ENCODE results near the gene STRBP. TPM values are rescaled to one million over a fixed set of nuclear protein-coding genes. Genes with fewer than 3 reads are reported as not detected.

STRBP gene
- 14.9 and 16.6 TPM in 2 replicates for total RNA-seq

- intact Hi-C loops (cut with micrococcal nuclease): loop anchor here (1.0 to 10.0 kb wide), 15 partner anchors 36 to 1174 kb away; partner anchors contain the start of genes MORN5, MRRF, NDUFA8 and PDCL
Measured at GRCh38 chr9:123268465-123269259, at the start of gene STRBP. Gene STRBP (minus strand): TSS chr9:123268586. CDS start chr9:123184134, 84,452 bp downstream.

DNA sequence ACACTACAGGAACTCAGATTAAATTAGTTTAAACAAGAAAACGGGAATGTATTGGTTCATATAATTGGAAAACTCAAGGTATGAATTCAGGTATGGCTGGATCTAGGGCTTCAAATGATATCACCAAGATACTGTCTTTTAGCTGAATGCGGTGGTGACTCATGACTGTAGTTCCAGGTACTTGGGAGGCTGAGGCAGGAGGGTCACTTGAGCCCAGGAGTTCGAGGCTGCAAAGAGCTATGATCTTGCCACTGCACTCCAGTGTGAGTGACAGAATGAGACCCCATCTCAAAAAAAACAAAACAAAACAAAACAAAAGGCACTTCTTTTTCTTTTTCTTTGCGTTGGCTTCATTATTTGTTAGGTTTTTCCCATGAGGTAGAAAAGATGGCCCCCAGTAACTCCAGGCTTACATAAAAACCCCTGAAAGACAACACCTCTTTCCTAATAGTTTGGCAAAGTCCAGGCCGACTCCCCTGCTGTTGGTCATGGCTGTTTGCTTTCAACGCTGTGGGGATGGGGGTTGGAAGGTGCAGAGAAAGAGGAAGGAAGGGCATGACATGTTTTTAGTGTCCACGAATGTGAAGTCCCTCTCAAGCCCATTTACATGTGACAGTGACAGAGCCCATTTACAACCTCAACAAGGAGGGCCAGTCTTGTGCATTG, 47.8 kb upstream of the STRBP start:
- intact Hi-C loops (cut with micrococcal nuclease): no loop called here

DNA sequence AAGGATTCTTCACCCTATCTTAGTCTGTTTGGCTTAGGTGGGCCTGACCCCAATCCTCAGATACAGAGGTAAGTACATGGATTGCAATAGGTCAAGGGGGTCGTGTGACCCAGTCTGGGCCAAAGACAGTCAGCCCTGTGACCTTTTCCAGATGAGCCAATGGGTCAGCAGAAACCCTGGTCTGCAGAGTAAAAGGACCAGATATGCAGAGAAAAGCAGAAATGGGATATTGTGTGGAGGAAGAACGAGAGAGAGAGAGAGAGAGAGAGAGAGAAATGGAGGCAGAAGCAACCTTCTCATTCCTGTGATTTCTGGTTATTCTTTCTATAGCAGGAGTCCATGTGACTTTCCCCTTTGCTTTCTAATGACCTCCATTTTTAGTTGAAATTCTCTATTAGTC, 47.2 kb upstream of the STRBP start:
- intact Hi-C loops (cut with micrococcal nuclease): no loop called here

DNA sequence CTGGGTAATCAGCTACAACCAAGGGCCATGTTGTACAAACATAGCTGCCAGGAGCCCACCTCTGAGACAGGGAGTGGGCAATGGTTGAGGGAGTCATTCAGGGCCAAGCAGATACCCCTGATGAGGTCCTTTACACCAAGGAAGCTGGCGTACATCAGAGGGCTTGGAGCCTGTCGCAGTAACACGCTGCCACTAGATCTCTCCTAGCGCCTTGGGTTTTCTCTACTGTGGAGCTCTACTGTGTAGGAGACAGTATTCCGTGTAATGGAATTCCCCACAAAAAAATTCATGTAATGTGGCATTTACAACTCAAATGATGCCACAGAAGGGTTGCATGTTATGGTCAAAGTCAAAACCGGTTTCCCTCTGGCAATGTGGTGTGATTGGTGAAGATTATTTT, 46.2 kb upstream of the STRBP start:
- intact Hi-C loops (cut with micrococcal nuclease): no loop called here

- intact Hi-C loops (cut with micrococcal nuclease): no loop called here
Measured at GRCh38 chr9:123312306-123312877, 44.0 kb upstream of the STRBP start.

DNA sequence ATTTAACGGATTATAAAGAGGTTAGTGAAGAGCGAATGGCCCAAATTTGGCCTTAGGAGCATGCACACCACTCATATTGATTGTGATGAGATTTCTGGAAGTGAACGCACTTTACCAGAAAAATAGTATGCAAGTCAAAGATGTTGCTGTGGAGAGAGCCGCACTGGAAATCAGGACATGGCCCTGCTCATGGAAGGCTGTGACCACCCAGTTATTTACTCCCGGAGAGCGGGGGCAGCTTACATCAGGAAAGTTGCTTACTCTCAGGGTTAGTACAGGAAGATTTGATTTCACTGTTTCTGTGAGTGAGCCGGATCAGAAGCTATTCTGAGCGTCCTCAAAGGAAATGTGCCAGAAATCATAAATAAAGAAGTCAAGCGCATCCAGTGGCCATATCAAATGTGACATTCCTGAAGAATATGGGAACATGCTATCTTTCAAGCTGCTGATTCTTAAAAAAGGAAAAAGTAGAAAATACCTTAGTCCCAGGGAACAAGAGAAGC, 42.9 kb upstream of the STRBP start:
- intact Hi-C loops (cut with micrococcal nuclease): no loop called here

GRCh38 chr9:123310551-123311249, 42.3 kb upstream of the STRBP start:
- intact Hi-C loops (cut with micrococcal nuclease): no loop called here

DNA sequence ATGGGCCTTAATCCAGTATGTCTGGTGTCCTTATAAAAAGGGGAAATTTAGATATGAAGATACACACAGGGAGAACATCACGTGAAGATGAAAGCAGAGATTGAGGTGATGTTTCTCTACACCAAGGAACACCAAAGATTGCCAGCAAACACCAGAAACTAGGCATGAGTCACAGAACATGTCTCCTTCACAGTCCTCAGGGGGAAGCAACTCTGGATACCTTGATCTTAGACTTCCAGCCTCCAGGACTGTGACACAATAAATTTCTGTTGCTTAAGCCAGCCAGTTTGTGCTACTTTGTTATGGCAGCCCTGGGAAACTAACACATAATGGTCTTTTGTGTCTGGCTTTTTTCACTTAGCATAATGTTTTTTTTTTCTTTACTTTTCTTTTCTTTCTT, 41.2 kb upstream of the STRBP start:
- intact Hi-C loops (cut with micrococcal nuclease): loop anchor here (5.0 kb wide), 1 partner anchor 38 kb away; no protein-coding TSS in a partner anchor

DNA sequence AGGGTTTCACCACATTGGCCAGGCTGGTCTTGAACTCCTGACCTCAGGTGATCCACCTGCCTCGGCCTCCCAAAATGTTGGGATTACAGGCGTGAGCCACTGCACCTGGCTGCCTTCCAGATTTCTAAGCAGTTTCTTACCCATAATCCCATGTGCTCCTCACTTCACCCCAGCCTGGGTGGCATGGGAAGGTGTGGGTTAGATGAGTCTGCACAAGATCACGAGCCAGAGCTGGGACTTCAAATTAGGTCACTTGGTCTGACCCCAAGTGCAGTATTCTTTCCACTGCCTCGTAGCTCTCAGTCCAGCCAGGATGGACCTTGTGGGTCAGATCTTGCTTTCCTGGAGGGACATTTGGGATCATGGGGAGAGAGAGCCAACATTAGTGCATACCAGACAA, 37.5 kb upstream of the STRBP start:
- intact Hi-C loops (cut with micrococcal nuclease): loop anchor here (5.0 kb wide), 1 partner anchor 41 kb away; no protein-coding TSS in a partner anchor

DNA sequence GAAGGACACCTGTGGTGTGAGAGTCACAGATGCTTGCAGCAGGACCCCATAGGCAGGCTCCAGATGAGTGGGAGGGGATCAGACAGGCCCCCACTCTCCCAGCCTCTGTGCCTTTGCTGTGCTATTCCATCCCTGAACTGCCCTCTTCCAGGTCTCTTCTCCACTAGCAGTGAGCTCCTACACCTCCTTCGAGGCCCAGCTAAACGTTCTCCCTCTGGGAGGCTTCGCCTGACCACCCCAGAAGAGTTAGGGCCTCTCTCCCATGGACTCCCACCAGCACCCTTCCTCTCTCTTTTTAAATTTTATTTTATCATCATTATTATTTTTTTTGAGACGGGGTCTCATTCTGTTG, 35.9 kb upstream of the STRBP start:
- intact Hi-C loops (cut with micrococcal nuclease): loop anchor here (1.0 to 5.0 kb wide), 2 partner anchors 33 to 36 kb away; partner anchors contain the start of gene STRBP

- intact Hi-C loops (cut with micrococcal nuclease): loop anchor here (5.0 kb wide), 1 partner anchor 35 kb away; no protein-coding TSS in a partner anchor
Measured at GRCh38 chr9:123302348-123303214, 34.2 kb upstream of the STRBP start.

DNA sequence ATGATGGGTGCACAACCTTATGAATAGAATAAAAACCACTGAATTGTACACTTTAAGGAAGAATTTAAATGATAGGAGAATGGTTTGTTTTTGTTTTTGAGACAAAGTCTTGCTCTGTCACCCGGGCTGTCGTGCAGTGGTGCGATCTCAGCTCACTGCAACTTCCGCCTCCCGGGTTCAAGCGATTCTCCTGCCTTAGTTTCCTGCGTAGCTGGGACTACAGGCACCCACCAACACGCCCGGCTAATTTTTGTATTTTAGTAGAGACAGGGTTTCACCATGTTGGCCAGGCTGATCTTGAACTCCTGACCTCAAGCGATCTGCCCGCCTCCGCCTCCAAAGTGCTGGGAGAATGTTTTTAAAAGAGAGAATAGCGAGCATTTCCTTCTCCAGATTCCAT, 33.5 kb upstream of the STRBP start:
- intact Hi-C loops (cut with micrococcal nuclease): loop anchor here (5.0 kb wide), 1 partner anchor 35 kb away; no protein-coding TSS in a partner anchor

- intact Hi-C loops (cut with micrococcal nuclease): loop anchor here (5.0 kb wide), 1 partner anchor 37 kb away; no protein-coding TSS in a partner anchor
Measured at GRCh38 chr9:123300554-123300953, 32.2 kb upstream of the STRBP start.

DNA sequence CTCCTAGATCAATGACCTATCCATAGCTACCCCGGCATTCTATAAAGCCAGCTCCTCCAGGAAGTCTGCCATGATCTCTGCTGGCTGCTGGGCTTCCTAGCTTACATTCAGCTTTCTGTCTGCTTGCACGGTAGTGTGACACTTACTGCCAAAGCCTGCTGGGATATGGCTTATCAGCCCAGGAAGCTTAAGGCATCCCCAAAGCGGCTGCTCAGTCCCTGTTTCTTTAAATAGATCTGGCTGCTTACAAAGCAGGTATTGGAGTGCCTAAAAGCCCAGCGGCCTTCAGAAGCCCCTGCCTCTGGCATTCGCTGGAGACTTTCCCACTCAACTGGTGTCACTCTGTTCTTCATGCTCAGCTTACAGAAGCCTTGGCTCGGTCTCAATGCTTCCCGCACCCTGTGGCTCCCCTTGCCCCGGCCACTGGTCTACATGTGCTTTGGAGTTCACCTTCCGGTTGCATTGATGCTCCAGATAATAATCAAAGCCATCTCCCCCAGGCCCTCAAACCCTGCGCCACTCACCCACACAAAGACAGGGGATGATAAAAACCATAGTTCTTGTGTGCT, 31.3 kb upstream of the STRBP start:
- intact Hi-C loops (cut with micrococcal nuclease): loop anchor here (5.0 kb wide), 1 partner anchor 38 kb away; no protein-coding TSS in a partner anchor

DNA sequence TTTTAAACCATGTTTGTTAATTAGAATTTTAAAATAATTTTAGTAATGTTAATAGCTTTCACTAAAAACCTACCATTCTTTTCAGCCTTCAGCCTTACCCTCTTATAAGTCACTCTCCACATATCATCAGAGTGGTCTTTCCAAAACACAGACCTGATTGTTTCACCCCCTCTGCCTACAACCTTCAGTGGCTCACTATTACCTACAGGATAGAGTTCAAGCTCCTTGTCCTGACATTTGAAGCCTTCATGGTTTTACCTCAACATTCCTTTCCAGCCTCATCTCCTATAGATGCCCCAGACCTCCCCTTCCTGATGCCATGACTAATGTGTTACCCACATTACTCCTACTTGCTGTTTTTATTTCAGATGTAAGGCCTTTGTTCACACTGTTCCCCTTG, 27.8 kb upstream of the STRBP start:
- intact Hi-C loops (cut with micrococcal nuclease): no loop called here

- intact Hi-C loops (cut with micrococcal nuclease): no loop called here
Measured at GRCh38 chr9:123291736-123292135, 23.4 kb upstream of the STRBP start.

DNA sequence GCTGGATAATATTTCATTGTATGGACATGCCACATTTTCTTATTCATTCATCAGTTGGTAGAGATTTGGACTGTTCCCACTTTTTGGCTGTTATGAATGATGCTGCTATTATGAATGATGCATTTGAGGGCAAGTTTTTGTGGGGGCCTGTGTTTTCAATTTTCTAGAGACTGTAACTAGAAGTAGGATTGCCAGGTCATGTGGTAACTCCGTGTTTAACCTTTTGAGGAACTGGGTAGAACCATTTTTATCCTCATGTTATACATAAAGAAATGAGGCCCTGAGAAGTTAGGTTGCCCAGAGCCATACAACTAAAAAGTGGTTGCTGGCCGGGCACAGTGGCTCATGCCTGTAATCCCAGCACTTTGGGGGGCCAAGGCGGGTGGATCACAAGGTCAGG, 22.4 kb upstream of the STRBP start:
- intact Hi-C loops (cut with micrococcal nuclease): no loop called here

GRCh38 chr9:123287639-123288038, 19.3 kb upstream of the STRBP start:
- intact Hi-C loops (cut with micrococcal nuclease): no loop called here

GRCh38 chr9:123286324-123286723, 17.9 kb upstream of the STRBP start:
- intact Hi-C loops (cut with micrococcal nuclease): no loop called here

DNA sequence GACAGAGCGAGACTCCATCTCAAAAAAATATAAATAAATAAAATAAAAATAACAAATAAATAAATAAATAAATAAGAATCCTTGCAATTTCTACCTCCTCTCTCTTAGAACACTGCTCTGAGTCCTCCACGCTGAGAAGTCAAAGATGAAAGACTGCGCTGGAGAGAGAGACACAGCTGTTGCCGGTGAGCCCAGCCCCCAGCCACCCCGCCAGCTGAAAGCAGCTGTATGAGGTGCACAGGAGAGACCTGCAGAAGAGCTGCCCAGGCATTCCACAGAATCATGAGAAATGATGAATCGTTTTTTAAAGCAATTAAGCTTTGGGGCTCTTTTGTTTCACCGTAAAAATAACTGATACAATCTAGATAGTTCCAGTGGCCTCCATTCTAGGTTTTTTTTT, 16.3 kb upstream of the STRBP start:
- intact Hi-C loops (cut with micrococcal nuclease): no loop called here
